ENCODE data around the gene HOXB6. TPM values are rescaled to one million over a fixed set of nuclear protein-coding genes. Genes with fewer than 3 reads are reported as not detected.
A peak's percentile ranks its signal among the peaks of the same experiment; 100 is the strongest.

HOXB6 gene
- total and polyA plus RNA-seq, 5 donors from 2014 or later: not detected

GRCh38 chr17:48605991-48606891, 1.5 kb upstream of the HOXB6 start:
- Mint-ChIP-seq H3K4me1 (peaks cover 5 to 32% (median 18%) of the 10 kb centered on the region in 4 donors), H3K9me3 (peaks cover 0 to under 1% (median 0%) of the 10 kb centered on the region in 7 donors), H3K4me3 (peak overlapping the region in 1 of 4 donors; percentile 0), H3K27ac (no peak overlapping the region), H3K27me3 (peaks cover 94% of the 10 kb centered on the region), H3K36me3 (no peaks in the 10 kb centered on the region)
- Histone ChIP-seq H3K36me3 (ENCODE audit: control insufficient read depth, insufficient read depth, low read length) (no peaks in the 10 kb centered on the region), H3K27ac (ENCODE audit: insufficient read depth, low read length, poor library complexity, severe bottlenecking) (no peak overlapping the region), H3K4me1 (ENCODE audit: control insufficient read depth, insufficient read depth, low read length, poor library complexity, severe bottlenecking) (peaks cover 43% of the 10 kb centered on the region), H3K27me3 (ENCODE audit: control insufficient read depth, insufficient read depth, low read length) (peaks cover 31% of the 10 kb centered on the region), H3K9me3 (ENCODE audit: control insufficient read depth in 2 of 2, low read length in 2 of 2) (no peaks in the 10 kb centered on the region), H3K4me3 (ENCODE audit: low read depth, low read length) (no peak overlapping the region)
- no peak for DNase-seq
- no peak for ATAC-seq (ENCODE audit: low read depth in 2 of 2)

- DNase-seq (no peak), ATAC-seq (ENCODE audit: low read depth in 2 of 2) (no peak)
- Mint-ChIP-seq H3K4me3 (peak overlapping the region in 1 of 4 donors; percentile 38), H3K4me1 (peaks cover 0 to 26% (median 15%) of the 10 kb centered on the region in 4 donors), H3K27ac (peak overlapping the region in 1 of 3 donors; percentile 60), H3K36me3 (peaks cover 2% of the 10 kb centered on the region), H3K27me3 (peaks cover 94% of the 10 kb centered on the region), H3K9me3 (peaks cover 0 to 3% (median 0%) of the 10 kb centered on the region in 7 donors)
- H3K27ac ChIP-seq (ENCODE audit: insufficient read depth, low read length, poor library complexity, severe bottlenecking): no peak overlapping the region
- peaks cover 37% of the 10 kb centered on the region for H3K27me3 ChIP-seq (ENCODE audit: control insufficient read depth, insufficient read depth, low read length)
- H3K36me3 ChIP-seq (ENCODE audit: control insufficient read depth, insufficient read depth, low read length): no peaks in the 10 kb centered on the region
- no peaks in the 10 kb centered on the region for H3K9me3 ChIP-seq (ENCODE audit: control insufficient read depth in 2 of 2, low read length in 2 of 2)
- no peak overlapping the region for H3K4me3 ChIP-seq (ENCODE audit: low read depth, low read length)
- peaks cover 35% of the 10 kb centered on the region for H3K4me1 ChIP-seq (ENCODE audit: control insufficient read depth, insufficient read depth, low read length, poor library complexity, severe bottlenecking)
These were observed 678 bp upstream of the HOXB6 start for GRCh38 chr17:48605409-48605919.

GRCh38 chr17:48603959-48604769, 622 bp downstream of the HOXB6 start:
- H3K4me3 Mint-ChIP-seq: no peak overlapping the region
- Histone ChIP-seq H3K36me3 (ENCODE audit: control insufficient read depth, insufficient read depth, low read length) (no peaks in the 10 kb centered on the region), H3K9me3 (ENCODE audit: control insufficient read depth in 2 of 2, low read length in 2 of 2) (no peaks in the 10 kb centered on the region), H3K4me1 (ENCODE audit: control insufficient read depth, insufficient read depth, low read length, poor library complexity, severe bottlenecking) (peaks cover 27% of the 10 kb centered on the region), H3K27me3 (ENCODE audit: control insufficient read depth, insufficient read depth, low read length) (peaks cover 44% of the 10 kb centered on the region), H3K4me3 (ENCODE audit: low read depth, low read length) (no peak overlapping the region), H3K27ac (ENCODE audit: insufficient read depth, low read length, poor library complexity, severe bottlenecking) (no peak overlapping the region)
- peaks cover 0 to 25% (median 13%) of the 10 kb centered on the region in 4 donors for H3K4me1 Mint-ChIP-seq
- ATAC-seq (ENCODE audit: low read depth in 2 of 2) (no peak), DNase-seq (no peak)
- peaks cover 100% of the 10 kb centered on the region for H3K27me3 Mint-ChIP-seq
- H3K27ac Mint-ChIP-seq: peak overlapping the region in 1 of 3 donors; percentile 9
- H3K9me3 Mint-ChIP-seq: peaks cover 0 to 3% (median 0%) of the 10 kb centered on the region in 7 donors
- peaks cover 3% of the 10 kb centered on the region for H3K36me3 Mint-ChIP-seq

- DNase-seq: no peak
- Mint-ChIP-seq H3K9me3 (peaks cover 0 to 3% (median 0%) of the 10 kb centered on the region in 7 donors), H3K4me3 (peak overlapping the region in 1 of 4 donors; percentile 65), H3K36me3 (peaks cover 3% of the 10 kb centered on the region), H3K4me1 (peaks cover 9 to 44% (median 25%) of the 10 kb centered on the region in 4 donors), H3K27ac (no peak overlapping the region), H3K27me3 (peaks cover 100% of the 10 kb centered on the region)
- Histone ChIP-seq H3K9me3 (ENCODE audit: control insufficient read depth in 2 of 2, low read length in 2 of 2) (no peaks in the 10 kb centered on the region), H3K27ac (ENCODE audit: insufficient read depth, low read length, poor library complexity, severe bottlenecking) (no peak overlapping the region), H3K27me3 (ENCODE audit: control insufficient read depth, insufficient read depth, low read length) (peaks cover 54% of the 10 kb centered on the region), H3K4me3 (ENCODE audit: low read depth, low read length) (no peak overlapping the region), H3K4me1 (ENCODE audit: control insufficient read depth, insufficient read depth, low read length, poor library complexity, severe bottlenecking) (peaks cover 44% of the 10 kb centered on the region), H3K36me3 (ENCODE audit: control insufficient read depth, insufficient read depth, low read length) (no peaks in the 10 kb centered on the region)
- ATAC-seq (ENCODE audit: low read depth in 2 of 2): no peak
These were observed 3.0 kb downstream of the HOXB6 start for GRCh38 chr17:48601539-48602425.

GRCh38 chr17:48601207-48601538, 3.6 kb downstream of the HOXB6 start:
- Mint-ChIP-seq H3K27me3 (peaks cover 100% of the 10 kb centered on the region), H3K4me3 (peak overlapping the region in 1 of 4 donors; percentile 65), H3K27ac (no peak overlapping the region), H3K36me3 (peaks cover 3% of the 10 kb centered on the region), H3K9me3 (peaks cover 0 to 3% (median 0%) of the 10 kb centered on the region in 7 donors), H3K4me1 (peaks cover 13 to 50% (median 30%) of the 10 kb centered on the region in 4 donors)
- Histone ChIP-seq H3K27me3 (ENCODE audit: control insufficient read depth, insufficient read depth, low read length) (peaks cover 55% of the 10 kb centered on the region), H3K4me1 (ENCODE audit: control insufficient read depth, insufficient read depth, low read length, poor library complexity, severe bottlenecking) (peaks cover 50% of the 10 kb centered on the region), H3K36me3 (ENCODE audit: control insufficient read depth, insufficient read depth, low read length) (no peaks in the 10 kb centered on the region), H3K9me3 (ENCODE audit: control insufficient read depth in 2 of 2, low read length in 2 of 2) (no peaks in the 10 kb centered on the region), H3K27ac (ENCODE audit: insufficient read depth, low read length, poor library complexity, severe bottlenecking) (no peak overlapping the region), H3K4me3 (ENCODE audit: low read depth, low read length) (no peak overlapping the region)
- ATAC-seq (ENCODE audit: low read depth in 2 of 2): no peak
- DNase-seq: no peak

- H3K4me3 Mint-ChIP-seq: peak overlapping the region in 1 of 4 donors; percentile 22
- H3K9me3 Mint-ChIP-seq: peaks cover 0 to 3% (median 0%) of the 10 kb centered on the region in 7 donors
- H3K9me3 ChIP-seq (ENCODE audit: control insufficient read depth in 2 of 2, low read length in 2 of 2): no peaks in the 10 kb centered on the region
- no peaks in the 10 kb centered on the region for H3K36me3 ChIP-seq (ENCODE audit: control insufficient read depth, insufficient read depth, low read length)
- peaks cover 3% of the 10 kb centered on the region for H3K36me3 Mint-ChIP-seq
- no peak overlapping the region for H3K27ac ChIP-seq (ENCODE audit: insufficient read depth, low read length, poor library complexity, severe bottlenecking)
- H3K27ac Mint-ChIP-seq: no peak overlapping the region
- H3K27me3 Mint-ChIP-seq: peaks cover 98% of the 10 kb centered on the region
- ATAC-seq (ENCODE audit: low read depth in 2 of 2): no peak
- peaks cover 58% of the 10 kb centered on the region for H3K27me3 ChIP-seq (ENCODE audit: control insufficient read depth, insufficient read depth, low read length)
- peaks cover 13 to 53% (median 30%) of the 10 kb centered on the region in 4 donors for H3K4me1 Mint-ChIP-seq
- DNase-seq: no peak
- peaks cover 53% of the 10 kb centered on the region for H3K4me1 ChIP-seq (ENCODE audit: control insufficient read depth, insufficient read depth, low read length, poor library complexity, severe bottlenecking)
- no peak overlapping the region for H3K4me3 ChIP-seq (ENCODE audit: low read depth, low read length)
These were observed 4.3 kb downstream of the HOXB6 start for GRCh38 chr17:48600244-48601098.

Measured in CD4-positive, CD25-positive, alpha-beta regulatory T cell (primary cell).